ENCODE measurements around the gene AGT. TPM values are rescaled to one million over a fixed set of nuclear protein-coding genes. Genes with fewer than 3 reads are reported as not detected.

AGT gene
- total RNA-seq, 1 experiment from 2014 or later: 0.93 TPM

DNA sequence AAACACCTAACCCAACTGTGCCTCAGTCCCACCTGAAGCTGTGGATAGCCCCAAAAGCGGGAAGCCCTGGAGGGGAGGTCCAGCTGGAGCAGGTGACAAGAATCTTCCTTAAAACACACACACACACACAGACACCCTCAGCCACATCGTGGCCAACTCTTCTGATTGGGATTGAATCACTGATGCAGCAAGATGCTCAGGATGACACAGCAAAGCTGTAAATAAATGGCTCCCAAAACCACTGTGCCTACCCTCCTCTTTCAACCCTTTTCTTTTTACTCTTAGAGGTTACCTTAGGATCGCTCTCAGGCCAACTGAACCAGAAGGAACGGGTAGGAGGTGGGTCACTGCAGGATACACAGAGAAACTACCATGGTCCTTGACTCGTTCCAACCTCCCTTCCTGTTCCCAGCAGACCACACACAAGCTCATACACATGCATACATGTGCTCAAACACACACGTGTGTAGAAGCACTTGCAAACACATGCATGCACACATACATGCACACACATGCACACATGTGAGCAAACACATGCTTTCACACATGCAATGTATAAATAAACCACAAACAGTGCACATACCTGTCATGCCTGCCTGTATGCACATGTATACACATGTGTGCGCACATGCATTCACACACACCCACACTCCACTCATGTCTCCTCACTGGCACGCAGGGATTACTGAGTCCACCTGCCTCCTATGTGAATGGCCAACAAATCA lies 47.7 kb upstream of the AGT start:
- ATAC-seq: no peak
- POLR2A ChIA-PET: no interaction called here
- no peak for TF ChIP-seq POLR2AphosphoS5 (IDR thresholded peaks at IDR 0.05; ENCODE audit: low read depth, low read length)
- TF ChIP-seq CEBPB (IDR thresholded peaks at IDR 0.05; ENCODE audit: low read depth): no peak

DNA sequence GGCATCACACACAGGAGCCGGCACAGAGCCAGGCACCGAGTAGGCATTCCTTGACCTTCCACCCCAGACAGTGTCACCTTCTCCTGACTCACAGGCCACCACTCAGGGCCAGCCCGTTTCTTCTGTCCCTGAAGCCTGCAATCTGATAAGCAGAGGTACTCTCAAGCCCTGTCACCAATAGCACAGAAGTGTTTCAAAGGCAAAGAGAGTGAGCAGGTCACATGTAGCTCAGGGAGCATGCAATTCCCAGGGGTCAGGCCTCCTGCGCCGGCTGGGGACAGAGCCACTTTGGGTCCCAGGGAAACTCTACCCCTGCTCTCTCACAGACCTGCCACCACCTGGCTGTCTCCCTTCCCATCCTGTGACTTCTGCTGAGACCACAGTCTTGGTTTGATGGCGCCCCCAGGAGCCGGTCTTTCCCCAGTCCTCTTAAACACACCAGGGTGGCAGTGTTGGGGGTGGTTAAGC lies 46.5 kb upstream of the AGT start:
- no peaks in the 10 kb centered on the region for H3K9me3 ChIP-seq (ENCODE audit: control insufficient read depth in 1 of 2, insufficient read depth in 1 of 2, low read depth in 1 of 2, low read length in 2 of 2)
- no peak overlapping the region for H3K9ac ChIP-seq (ENCODE audit: low read length)
- no peaks in the 10 kb centered on the region for H3K4me1 ChIP-seq (ENCODE audit: control insufficient read depth in 1 of 2, insufficient read depth in 2 of 2, low read length in 2 of 2)
- no peak for DNase-seq (ENCODE audit: low read depth, low spot score)
- H2AFZ ChIP-seq (ENCODE audit: low read depth, low read length, poor library complexity, severe bottlenecking): no peak overlapping the region
- H3K27me3 ChIP-seq (ENCODE audit: insufficient read depth, low read length): no peaks in the 10 kb centered on the region
- TF ChIP-seq, protein P1, sequence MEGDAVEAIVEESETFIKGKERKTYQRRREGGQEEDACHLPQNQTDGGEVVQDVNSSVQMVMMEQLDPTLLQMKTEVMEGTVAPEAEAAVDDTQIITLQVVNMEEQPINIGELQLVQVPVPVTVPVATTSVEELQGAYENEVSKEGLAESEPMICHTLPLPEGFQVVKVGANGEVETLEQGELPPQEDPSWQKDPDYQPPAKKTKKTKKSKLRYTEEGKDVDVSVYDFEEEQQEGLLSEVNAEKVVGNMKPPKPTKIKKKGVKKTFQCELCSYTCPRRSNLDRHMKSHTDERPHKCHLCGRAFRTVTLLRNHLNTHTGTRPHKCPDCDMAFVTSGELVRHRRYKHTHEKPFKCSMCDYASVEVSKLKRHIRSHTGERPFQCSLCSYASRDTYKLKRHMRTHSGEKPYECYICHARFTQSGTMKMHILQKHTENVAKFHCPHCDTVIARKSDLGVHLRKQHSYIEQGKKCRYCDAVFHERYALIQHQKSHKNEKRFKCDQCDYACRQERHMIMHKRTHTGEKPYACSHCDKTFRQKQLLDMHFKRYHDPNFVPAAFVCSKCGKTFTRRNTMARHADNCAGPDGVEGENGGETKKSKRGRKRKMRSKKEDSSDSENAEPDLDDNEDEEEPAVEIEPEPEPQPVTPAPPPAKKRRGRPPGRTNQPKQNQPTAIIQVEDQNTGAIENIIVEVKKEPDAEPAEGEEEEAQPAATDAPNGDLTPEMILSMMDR (IDR thresholded peaks at IDR 0.05 in 2 of 3, conservative IDR thresholded peaks at IDR 0.05 in 1 of 3; ENCODE audit: borderline replicate concordance in 1 of 3, insufficient read depth in 1 of 3, low read depth in 2 of 3, low read length in 2 of 3): peak in 1 of 3 experiments; percentile 50; a peak in 1 of 6 replicates
- TF ChIP-seq SRF (IDR thresholded peaks at IDR 0.05; ENCODE audit: low read depth) (no peak), RAD21 (IDR thresholded peaks at IDR 0.05; ENCODE audit: low read depth) (peak; percentile 62)
- H3K4me2 ChIP-seq (ENCODE audit: low read length): no peak overlapping the region
- peak; percentile 42; the same call in 1 of the 2 replicates for ATAC-seq
- H3K9me2 ChIP-seq (ENCODE audit: insufficient read depth): no peaks in the 10 kb centered on the region
- intact Hi-C loops (cut with micrococcal nuclease): no loop called here
- ChIA-PET RAD21 (ENCODE audit: low non-redundant PET in 1 of 2, low total read pairs in 2 of 2, uncharacterized antibody in 2 of 2, unreplicated experiment in 2 of 2) (no interaction called here), CTCF (interaction anchor here (1.9 kb wide), 1 partner anchor 12 kb away, joined by 4 read pairs; no protein-coding TSS in a partner anchor), POLR2A (no interaction called here)
- no TSS peak for BruUV-seq (replicated peaks)
- no peak overlapping the region for H3K27ac ChIP-seq (ENCODE audit: low read depth, low read length)
- H4K20me1 ChIP-seq (ENCODE audit: insufficient read depth): no peaks in the 10 kb centered on the region
- no peak overlapping the region for H3K4me3 ChIP-seq (replicated peaks in 1 of 2; ENCODE audit: low read depth in 1 of 2, low read length in 2 of 2)
- no peaks in the 10 kb centered on the region for H3K79me2 ChIP-seq (ENCODE audit: insufficient read depth, low read length)
- H3K36me3 ChIP-seq (ENCODE audit: control insufficient read depth in 1 of 2, insufficient read depth in 2 of 2, low read length in 2 of 2): no peaks in the 10 kb centered on the region

More for the DNA sequence above, 47.7 kb upstream of the AGT start:
- H3K27ac ChIP-seq (ENCODE audit: low read depth, low read length): no peak overlapping the region
- no peaks in the 10 kb centered on the region for H3K4me1 ChIP-seq (ENCODE audit: control insufficient read depth in 1 of 2, insufficient read depth in 2 of 2, low read length in 2 of 2)
- no peak overlapping the region for H3K4me3 ChIP-seq (replicated peaks in 1 of 2; ENCODE audit: low read depth in 1 of 2, low read length in 2 of 2)
- H3K4me2 ChIP-seq (ENCODE audit: low read length): no peak overlapping the region
- H3K36me3 ChIP-seq (ENCODE audit: control insufficient read depth in 1 of 2, insufficient read depth in 2 of 2, low read length in 2 of 2): no peaks in the 10 kb centered on the region
- H3K79me2 ChIP-seq (ENCODE audit: insufficient read depth, low read length): no peaks in the 10 kb centered on the region
- no peaks in the 10 kb centered on the region for H3K27me3 ChIP-seq (ENCODE audit: insufficient read depth, low read length)
- DNase-seq (ENCODE audit: low read depth, low spot score): no peak
- H4K20me1 ChIP-seq (ENCODE audit: insufficient read depth): no peaks in the 10 kb centered on the region
- H2AFZ ChIP-seq (ENCODE audit: low read depth, low read length, poor library complexity, severe bottlenecking): no peak overlapping the region
- BruUV-seq (replicated peaks): no TSS peak
- no peak overlapping the region for H3K9ac ChIP-seq (ENCODE audit: low read length)
- intact Hi-C loops (cut with micrococcal nuclease): no loop called here
- RAD21 ChIA-PET (ENCODE audit: low non-redundant PET in 1 of 2, low total read pairs in 2 of 2, uncharacterized antibody in 2 of 2, unreplicated experiment in 2 of 2): no interaction called here
- H3K9me2 ChIP-seq (ENCODE audit: insufficient read depth): no peaks in the 10 kb centered on the region
- no peaks in the 10 kb centered on the region for H3K9me3 ChIP-seq (ENCODE audit: control insufficient read depth in 1 of 2, insufficient read depth in 1 of 2, low read depth in 1 of 2, low read length in 2 of 2)
- CTCF ChIA-PET: interaction anchor here (1.9 kb wide), 1 partner anchor 11 kb away, joined by 4 read pairs; no protein-coding TSS in a partner anchor
